ENCODE data around the gene ATP5PD.
"Not testable (repeated sequence)": the region's sequence is repeated elsewhere in the genome, so short reads cannot be mapped to it uniquely, and the experiment has no call there.

Gene ATP5PD

DNA sequence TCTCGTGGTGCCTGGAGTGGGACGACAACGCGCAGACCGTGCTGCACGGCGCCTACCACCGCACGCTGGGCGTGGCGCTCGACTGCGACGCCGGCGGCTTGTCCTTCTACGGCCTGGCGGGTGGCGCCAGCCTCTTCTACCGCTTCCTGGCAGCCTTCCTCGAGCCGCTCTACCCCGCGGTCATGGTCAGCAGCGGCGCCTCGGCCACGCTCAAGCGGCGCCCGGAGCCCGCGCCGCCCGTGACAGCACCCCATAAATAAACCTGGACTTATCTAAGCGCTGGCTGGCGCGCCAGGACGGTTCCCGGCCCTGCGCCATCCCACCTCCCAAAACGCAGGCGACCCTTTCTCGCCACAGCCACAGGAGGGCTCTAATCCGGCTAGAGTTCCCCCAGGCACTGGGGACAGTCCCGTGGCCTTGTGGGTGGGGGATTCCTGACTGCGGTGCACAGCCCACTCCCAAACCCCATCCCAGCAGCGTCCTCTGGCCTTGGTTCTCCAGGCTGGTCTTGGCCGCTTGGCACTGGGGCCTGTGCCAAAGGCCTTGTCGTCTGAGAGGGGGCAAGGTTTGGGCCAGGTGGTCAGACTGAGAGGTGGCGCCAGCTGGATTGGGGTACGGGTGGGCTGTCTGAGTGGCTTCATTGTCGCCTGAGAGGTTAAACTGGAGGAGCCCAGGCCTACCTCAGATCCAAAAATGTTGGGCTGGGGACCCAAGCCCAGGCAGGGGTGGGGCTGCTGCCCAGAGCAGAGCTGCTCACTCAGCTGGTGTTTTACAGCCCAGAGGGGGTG lies 30.9 kb upstream of the ATP5PD start:
- DNase-seq (ENCODE audit: low spot score) = peak; percentile 60

GRCh38 chr17:75077072-75077495 lies 30.3 kb upstream of the ATP5PD start:
- no peak for DNase-seq (ENCODE audit: low spot score)

DNA sequence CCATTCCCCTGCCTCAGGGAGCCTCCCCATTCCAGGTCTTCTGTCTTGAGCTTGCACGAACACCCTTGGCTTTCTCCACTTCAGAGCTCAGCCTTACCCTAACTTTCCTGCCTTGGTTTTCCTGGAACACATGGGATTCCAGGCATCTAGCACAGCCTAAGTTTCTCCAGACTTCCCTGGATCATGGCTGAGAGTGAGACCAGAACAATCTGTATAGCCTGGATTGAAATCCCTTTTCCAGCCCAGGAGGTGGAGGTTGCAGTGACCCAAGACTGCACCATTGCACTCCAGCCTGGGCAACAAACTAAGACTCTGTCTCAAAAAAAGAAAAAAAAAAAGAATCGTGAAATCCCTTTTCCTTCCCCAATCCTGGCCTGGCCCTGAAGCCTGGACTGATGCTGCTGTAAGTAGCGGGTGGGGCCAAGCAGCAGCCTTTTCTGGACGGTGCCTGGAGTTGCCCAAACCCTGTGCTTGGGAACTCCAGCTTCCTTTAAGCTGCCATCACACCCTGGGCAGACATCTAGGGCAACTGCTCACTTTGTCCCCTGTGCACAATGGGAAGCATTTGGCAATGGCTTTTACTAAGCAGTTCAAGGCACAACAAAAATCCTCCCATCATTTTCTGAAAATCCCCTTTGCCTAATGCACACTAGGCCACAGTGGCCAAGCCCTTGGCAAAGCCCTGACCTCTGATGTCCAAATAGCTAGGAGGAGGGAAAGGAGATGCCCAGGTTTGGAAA lies 29.0 kb upstream of the ATP5PD start:
- DNase-seq (ENCODE audit: low spot score) = no peak

- no peak for DNase-seq (ENCODE audit: low spot score)
Measured at GRCh38 chr17:75074532-75074931, 27.8 kb upstream of the ATP5PD start.

- DNase-seq (ENCODE audit: low spot score) = no peak
Measured at GRCh38 chr17:75073618-75074047, 26.9 kb upstream of the ATP5PD start.

- DNase-seq (ENCODE audit: low spot score) = not testable (repeated sequence)
Measured at GRCh38 chr17:75072909-75073308, 26.1 kb upstream of the ATP5PD start.

- DNase-seq (ENCODE audit: low spot score) = not testable (repeated sequence)
Measured at GRCh38 chr17:75071478-75072271, 24.9 kb upstream of the ATP5PD start.

- DNase-seq (ENCODE audit: low spot score) = no peak
Measured at GRCh38 chr17:75069783-75070182, 23.0 kb upstream of the ATP5PD start.

DNA sequence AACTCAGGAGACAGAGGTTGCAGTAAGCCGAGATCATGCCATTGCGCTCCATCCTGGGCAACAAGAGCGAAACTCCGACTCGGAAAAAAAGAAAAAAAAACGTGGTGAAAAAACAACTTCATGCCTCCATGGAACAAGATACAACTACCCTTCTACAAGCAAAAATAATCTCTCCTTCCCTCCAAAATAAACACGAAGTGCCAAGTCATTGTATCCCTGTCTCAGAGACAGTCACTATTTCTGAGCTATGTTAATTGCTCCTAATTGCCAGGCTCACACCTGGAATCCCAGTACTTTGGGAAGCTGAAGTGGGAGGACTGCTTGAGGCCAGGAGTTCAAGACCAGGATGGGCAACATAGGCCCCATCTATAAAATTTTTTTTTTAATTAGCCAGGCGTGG lies 22.0 kb upstream of the ATP5PD start:
- no peak for DNase-seq (ENCODE audit: low spot score)

DNA sequence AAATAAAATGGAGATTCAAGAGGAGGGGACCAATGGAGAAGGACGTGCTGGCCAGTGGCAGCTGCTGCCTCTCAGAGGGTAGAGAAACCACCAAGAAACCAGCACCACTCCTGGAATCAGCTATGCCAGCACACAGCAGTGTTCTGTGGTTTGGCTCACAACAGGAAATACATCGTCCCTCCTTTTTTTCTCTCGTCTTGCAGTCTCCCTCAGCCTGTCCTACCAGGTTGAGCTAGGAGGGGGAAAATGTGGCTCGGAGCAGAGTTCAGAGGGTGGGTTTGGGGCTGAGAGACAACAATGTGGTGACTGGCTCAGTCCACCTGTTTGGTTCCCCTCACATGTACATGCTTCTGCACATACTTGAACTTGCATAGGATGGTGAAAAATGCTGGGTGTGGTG lies 21.1 kb upstream of the ATP5PD start:
- no peak for DNase-seq (ENCODE audit: low spot score)

DNA sequence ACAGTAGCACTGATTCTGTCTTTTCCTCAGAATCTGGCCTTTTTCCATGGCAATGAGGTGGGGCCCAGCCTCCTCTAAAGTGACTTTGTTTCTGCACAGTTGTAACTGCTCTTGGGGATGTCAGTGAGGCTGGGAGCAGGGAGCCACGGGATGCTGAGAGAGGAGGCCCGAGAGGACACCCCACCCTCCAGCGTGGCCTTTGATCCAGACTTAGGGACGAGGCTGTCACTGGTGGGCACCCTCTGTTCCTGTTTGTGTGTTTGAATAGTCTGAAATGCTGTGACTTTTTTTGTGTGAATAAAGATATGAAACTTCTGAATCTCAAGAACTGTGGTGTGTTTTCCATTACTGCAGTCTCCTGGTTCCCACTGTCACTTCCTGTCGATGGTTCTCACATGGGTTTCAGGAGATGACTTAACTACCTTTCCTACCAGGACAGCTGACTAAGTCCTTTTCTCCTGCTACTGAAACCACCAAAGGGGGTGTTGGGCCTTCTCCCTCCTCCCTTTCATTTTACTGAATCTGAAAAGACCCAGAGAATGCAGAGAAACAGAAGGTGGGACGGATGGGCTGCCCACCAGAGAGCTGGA lies 18.9 kb upstream of the ATP5PD start:
- DNase-seq (ENCODE audit: low spot score) = no peak

GRCh38 chr17:75064867-75065561 lies 18.2 kb upstream of the ATP5PD start:
- DNase-seq (ENCODE audit: low spot score) = no peak

DNA sequence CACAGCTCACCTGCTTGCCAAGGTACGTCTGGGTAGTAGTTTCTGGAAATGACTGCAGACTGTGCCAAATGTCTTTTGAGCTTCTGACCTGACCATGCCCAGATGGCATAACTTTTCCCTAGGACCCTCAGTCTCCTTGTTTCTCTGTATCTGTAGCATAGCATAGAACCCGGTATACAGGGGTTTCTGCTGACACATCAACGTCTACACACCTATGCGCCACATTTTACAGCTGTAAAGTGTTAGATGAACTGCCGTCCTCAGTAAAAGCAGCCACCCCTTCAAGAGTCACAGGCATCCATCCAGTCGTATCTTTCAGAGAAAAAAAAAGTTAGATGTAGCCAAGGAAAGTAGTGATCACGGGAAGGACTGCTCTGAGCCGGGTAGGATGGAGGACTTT lies 17.7 kb upstream of the ATP5PD start:
- no peak for DNase-seq (ENCODE audit: low spot score)

- DNase-seq (ENCODE audit: low spot score) = no peak
Measured at GRCh38 chr17:75064040-75064439, 17.3 kb upstream of the ATP5PD start.

GRCh38 chr17:75063626-75064025 lies 16.9 kb upstream of the ATP5PD start:
- no peak for DNase-seq (ENCODE audit: low spot score)

- no peak for DNase-seq (ENCODE audit: low spot score)
Measured at GRCh38 chr17:75063201-75063600, 16.4 kb upstream of the ATP5PD start.

- no peak for DNase-seq (ENCODE audit: low spot score)
Measured at GRCh38 chr17:75061618-75062017, 14.8 kb upstream of the ATP5PD start.

GRCh38 chr17:75061055-75061438 lies 14.3 kb upstream of the ATP5PD start:
- DNase-seq (ENCODE audit: low spot score) = no peak

DNA sequence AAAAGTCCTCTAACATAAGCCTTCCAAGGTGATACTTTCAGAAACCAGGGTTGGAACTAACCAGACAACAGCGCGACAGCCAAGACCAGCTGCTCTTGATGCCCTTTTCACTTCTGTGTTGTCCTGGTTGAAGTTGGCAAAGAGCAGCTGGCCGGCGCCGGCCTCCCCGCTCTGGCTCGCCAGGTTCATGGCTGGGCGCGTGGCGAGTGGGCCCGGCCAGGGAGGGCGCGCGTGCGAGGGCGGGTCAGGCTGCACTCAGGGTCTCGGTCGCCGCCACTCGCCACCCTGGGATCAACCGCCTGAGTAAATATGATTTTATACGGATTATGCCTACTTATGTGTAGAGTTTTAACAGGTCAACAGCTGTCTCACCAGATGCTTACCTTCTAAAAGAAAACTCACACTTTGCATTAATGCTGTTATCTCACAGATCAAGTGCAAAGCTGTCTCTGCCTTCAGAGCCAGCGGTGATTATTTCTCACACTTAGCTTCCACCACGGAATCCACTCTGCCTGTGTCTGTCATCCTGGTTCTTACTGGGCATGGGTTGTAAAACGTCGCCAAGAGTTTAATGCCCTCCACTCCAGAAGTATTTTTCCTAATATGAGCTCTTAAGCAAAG lies 13.8 kb upstream of the ATP5PD start:
- DNase-seq (ENCODE audit: low spot score) = no peak

GRCh38 chr17:75059369-75060345 lies 12.9 kb upstream of the ATP5PD start:
- DNase-seq (ENCODE audit: low spot score) = no peak
